SU-DHL-6 (cell line): ENCODE measurements around the gene RC3H1.

Source experiments
- EZH2phosphoT487 ChIP-seq: fragments of 200-600 bp; sonication (generic), shearing (Covaris generic); conservative IDR thresholded peaks from 2 replicates; pipeline ENCODE4 v1.6.1; 2018; ENCODE audit warnings: mild to moderate bottlenecking, antibody characterized with exemption, low read length, moderate library complexity, mixed read lengths
- TF ChIP-seq, protein P1 (sequence below): fragments of 200-600 bp; sonication (generic); IDR thresholded peaks from one replicate; pipeline ENCODE4 v1.5.1; 2017; ENCODE audit warnings: antibody characterized with exemption, mild to moderate bottlenecking, low read length, moderate library complexity; ENCODE audit not compliant: insufficient read depth, poor library complexity, severe bottlenecking

DNA sequence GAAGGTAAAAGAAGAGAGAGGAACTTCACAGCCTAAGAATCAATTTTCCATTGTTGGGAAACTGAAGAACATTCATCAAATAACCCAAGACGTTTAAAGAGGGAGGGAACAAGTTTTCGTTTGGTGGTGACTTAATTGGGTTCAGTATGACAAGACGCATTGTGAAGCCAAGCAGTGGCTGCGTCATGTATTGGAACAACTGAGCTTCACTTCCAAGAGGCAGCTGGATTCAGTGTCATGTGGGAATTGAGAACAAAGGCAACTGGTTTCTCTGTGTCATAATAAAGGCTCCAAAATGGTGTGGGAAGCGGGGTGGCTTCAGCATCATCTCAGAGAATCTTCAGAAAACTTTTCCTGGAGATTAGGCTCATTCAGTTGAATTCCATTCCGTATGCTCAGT, 29.8 kb upstream of the RC3H1 start:
- TF ChIP-seq, protein P1, sequence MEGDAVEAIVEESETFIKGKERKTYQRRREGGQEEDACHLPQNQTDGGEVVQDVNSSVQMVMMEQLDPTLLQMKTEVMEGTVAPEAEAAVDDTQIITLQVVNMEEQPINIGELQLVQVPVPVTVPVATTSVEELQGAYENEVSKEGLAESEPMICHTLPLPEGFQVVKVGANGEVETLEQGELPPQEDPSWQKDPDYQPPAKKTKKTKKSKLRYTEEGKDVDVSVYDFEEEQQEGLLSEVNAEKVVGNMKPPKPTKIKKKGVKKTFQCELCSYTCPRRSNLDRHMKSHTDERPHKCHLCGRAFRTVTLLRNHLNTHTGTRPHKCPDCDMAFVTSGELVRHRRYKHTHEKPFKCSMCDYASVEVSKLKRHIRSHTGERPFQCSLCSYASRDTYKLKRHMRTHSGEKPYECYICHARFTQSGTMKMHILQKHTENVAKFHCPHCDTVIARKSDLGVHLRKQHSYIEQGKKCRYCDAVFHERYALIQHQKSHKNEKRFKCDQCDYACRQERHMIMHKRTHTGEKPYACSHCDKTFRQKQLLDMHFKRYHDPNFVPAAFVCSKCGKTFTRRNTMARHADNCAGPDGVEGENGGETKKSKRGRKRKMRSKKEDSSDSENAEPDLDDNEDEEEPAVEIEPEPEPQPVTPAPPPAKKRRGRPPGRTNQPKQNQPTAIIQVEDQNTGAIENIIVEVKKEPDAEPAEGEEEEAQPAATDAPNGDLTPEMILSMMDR, result no peak
- no peak for TF ChIP-seq EZH2phosphoT487
